Left forelimb (tissue), 1 donor: ENCODE measurements around the gene SVEP1.
A peak's percentile ranks its signal among the peaks of the same experiment; 100 is the strongest.
"Not testable (repeated sequence)": the region's sequence is repeated elsewhere in the genome, so short reads cannot be mapped to it uniquely, and the experiment has no call there.

ENCODE experiments used
- DNase-seq: peaks from one replicate; pipeline ENCODE4 v3.0.0-alpha.2; 2018; ENCODE audit warnings: low spot score

The SVEP1 gene

DNA sequence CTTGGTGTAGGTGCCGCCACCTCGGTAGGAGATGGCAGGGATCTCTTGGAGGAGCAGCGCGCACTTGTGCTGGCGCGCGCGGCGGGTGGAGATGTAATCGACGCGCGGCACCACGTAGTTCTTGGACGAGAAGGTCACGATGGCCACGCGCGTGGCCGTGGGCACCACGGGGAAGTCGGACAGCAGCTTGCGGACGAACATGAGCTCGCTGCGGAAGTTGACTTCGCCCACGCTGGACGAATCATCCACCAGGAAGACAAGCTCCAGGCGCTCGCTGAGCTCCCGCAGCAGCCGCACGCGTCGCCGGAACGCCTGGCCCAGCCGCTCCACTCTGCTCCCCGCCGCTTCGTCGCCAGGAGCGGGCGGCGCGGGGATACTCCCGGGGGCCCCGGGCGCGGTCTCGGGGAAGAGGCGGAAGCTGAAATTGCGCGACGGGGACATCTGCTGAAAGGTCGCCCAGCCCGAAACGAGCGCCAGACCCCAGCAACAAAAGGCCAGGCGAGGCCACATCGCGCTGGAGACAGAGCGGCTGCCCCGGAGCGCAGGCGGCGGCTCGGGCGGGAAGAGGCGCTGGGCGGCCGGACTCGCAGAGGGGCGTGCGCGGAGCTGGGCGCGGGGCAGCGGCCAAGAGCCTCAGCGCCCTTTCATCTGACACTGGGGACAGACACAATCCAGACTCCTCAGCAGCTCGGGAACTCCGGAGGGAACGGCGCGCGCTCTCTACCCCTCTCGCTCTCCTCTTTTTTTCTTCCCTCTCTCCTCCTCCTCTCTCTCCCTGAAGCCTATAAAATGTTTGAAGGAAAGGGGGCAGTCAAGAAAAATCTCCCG is at the start of gene SVEP1:
Gene SVEP1 (minus strand): TSS at position 708 of the 828 bp plus-strand sequence. CDS start 198 bp downstream, at position 510.
- peak; percentile 85 for DNase-seq

DNA sequence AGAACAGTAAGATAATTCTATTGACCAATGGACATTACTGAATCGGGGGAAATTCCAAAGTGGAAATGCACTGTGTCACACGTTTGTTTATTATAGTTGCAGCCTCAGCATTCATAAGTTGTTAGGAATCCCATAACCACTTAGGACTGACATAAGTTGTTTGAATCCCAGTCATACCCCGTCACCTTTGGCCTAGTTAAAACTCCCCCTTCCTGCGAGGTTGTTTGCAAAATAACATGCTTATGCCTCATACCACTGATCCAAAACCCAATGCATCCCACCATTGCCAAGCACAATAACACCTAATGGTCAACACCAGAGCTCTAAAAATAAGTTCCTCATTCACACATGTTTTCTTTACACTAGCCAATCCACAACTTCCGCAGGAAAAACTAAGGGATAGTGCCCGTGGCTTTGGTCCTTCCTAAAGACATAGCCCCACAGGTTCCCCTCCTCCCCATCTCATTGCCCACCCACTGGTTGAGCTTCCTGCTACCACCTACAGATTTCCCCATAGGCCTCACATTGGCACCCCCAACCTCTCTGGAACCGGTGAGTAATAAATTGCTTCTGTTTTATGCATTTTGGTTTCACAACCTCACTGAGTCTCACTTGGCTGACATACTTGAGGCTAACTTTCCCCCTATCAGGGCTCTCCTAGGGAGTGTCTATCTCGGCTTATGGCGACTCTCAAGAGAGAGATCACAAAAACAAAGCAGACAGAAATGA is 46.7 kb upstream of the SVEP1 start:
- no peak for DNase-seq

DNA sequence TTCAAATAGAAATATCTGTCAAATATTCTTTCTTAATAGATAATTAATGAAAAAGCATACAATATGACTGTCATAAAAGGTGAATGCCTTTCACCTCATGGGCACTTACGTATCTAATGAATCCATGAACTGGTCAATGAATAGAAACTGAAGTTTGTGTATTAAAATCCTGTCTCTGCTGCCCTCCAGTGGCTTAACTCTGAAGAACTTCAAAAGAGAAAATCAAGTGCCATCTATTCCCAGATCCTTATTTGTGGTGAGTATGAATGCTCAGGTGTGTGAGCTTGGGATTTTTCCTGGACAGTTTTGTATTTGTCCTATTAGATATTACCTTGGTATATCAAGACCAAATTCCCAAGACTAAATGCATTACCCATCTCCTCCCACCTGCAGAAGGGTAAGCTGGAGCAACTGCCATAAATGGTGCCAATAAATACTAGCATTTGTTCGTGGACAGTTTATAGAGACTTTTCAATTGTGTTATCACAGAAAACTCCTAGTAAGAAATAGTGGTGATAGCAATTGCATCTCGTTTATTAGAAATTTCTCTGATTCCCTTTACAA is 44.0 kb upstream of the SVEP1 start:
- DNase-seq, result no peak

DNA sequence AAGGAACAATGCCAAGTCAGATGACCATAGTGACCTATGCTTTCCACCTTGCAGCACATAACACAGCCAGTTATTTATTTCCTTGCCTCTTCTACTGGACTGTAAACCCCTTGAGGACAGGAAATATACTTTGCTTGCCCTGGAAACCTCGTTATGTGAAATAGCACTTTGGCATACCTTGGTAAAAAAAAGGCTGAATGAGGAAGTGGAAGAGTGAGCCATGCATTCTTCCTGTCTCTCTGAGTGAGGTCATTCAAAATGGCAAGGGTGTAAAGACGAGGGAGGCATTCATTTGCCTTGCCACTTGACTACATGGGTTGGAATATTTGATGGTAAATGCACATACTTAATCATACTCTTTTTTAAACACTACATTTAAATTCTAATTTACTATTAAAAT is 42.8 kb upstream of the SVEP1 start:
- no peak for DNase-seq

DNA sequence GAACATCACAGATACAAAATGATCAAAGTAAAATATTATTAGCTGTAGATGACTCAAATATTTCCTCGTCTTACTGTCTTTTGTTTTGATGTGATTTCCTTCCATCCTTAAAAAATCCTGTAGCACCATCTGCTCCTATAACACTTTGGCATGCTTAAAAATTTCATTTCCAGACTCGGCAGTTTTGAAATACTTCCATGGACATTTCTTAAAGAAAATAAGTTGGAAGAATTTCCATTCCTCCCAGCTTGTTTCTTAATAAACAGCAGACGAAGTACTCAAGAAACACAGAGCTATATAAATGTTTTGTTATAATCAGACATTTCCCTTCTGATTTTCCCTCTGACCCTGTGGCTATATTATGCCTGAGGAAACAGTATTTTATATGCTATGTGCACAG is 41.2 kb upstream of the SVEP1 start:
- DNase-seq, result no peak

DNA sequence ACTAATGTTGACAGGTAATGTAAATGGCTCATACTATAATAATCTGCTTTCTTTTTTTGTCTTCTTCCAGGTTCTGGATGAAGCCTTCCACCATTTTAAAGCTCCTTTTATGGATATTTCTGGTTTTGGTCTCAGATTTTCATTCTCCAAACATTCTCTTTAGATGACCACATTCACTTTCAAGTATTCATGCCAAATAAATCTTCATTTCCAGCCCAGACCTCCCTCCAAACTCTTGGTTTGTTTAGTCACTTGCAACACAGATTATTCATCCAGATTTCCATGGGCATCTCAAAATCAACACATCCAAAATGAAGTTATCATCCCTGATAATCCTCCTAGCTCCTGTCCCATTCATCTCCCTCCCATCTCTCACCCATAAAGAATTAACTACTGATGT is 40.3 kb upstream of the SVEP1 start:
- DNase-seq, result no peak

DNA sequence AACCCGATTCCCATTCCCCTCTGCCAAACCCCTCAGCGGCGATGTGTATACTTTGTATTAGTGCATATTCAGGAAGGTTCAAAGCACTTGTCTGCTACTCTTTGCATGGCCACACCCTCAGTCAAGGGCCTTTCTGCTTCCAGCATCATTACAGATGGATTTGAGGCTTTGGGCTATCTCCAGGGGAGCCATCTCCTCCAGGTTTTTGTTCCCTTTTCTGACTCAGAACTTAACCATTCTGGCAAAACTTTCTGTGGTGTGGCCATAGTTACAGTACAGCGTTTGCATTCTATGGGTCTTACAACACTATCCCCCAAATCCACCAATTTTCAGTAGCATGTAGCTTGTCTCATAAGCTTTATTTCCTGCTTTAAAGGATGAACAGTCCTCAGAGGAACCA is 36.0 kb upstream of the SVEP1 start:
- DNase-seq, result no peak

DNA sequence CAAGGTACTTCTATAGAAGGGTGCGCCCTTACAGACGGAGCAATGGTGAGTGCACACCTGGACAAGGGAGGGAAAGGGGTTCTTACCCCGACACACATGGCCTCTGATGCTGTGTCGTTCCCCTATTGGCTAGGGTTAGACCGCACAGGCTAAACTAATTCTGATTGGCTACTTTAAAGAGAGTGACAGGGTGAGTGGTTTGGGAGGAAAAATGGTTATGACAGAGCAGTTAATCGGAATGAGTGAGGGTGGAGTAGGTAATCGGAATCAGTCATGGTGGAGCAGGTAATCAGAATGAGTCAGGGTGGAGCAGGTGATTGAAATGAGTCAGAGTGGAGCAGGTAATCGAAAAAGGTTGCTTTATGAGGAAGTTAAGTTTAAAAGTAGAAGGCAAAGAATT is 35.0 kb upstream of the SVEP1 start:
- DNase-seq, result not testable (repeated sequence)

DNA sequence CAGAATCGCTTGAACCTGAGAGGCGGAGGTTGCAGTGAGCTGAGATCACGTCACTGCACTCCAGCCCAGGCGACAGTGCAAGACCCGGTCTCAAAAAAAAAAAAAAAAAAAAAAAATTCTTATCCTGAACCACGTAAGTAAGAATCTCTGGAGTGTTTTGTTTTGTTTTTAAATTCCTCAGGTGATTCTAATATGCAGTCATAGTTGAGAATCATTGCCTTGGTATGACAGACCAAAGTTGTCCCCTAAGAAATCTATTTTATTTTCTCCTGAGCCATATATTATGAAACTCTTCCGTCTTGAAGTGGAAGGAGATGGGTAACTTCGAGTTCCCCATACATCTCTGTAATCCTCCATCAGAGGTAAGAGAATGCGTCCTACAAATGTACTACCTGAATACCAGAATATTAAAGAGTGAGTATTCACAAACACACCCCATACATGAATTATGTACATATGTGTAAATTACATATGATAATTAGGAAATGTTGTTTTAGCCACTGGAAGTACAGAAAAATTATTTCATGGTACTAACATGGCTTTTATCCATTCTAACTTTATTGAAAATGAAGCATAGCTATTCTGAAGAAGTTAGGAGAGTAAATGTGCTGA is 26.7 kb upstream of the SVEP1 start:
- DNase-seq, result no peak

DNA sequence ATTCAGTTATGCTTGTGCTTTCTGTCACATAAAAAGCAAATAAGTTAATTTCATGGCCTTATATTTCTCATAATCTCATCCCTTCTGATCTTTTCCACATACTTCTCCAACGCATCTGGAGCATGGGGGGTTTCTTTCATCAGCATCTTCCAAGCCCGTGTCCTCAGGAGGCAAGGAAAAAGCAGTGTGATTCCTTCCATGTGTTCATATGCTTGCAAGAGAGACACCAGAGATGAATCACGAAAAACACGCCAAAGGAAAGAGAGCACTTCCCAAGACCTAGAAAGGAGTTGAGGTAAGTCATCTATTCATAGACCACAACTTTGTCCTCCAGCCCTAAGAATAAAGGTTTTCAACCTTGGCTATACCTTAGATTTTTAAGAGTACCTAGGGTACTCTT is 26.0 kb upstream of the SVEP1 start:
- DNase-seq, result no peak

DNA sequence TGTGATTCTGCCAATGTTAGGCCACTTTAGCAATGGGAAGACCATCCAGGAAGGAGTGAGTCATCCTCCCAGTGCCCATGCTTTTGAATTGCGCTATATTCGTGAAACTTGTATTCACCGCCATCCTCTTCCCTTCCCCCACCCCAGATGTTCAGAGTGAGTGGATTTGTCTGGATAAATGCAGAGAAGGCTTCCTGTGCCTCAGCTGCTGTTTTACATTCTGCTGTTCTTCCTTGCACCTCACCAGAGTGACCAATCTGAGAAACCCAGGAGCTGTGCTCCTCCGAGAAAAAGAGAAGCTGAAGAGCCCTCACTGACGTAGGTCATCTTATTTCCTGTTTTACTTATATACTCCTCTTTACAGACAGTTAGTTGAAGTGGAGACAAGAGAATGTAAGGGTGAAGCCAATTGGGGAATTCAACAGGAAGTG is 24.6 kb upstream of the SVEP1 start:
- no peak for DNase-seq

DNA sequence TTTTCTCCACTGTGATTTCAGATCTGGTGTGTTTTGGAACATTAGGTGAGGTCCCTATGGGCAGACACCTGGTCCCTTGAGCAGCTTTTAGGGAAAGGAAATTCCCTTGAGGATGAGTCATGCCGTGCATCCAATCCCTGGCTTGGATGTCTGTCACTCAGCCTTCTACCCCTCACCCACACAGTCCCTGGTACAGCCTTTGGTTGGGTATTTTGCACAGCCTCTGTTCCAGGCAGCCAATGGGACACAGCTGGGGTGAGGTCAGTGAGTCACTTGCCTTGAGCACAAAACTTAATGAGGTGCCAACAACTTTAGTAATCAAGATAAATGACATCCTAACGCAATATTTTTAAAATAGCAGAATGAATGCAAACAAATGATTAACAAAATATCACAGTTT is 22.7 kb upstream of the SVEP1 start:
- no peak for DNase-seq

DNA sequence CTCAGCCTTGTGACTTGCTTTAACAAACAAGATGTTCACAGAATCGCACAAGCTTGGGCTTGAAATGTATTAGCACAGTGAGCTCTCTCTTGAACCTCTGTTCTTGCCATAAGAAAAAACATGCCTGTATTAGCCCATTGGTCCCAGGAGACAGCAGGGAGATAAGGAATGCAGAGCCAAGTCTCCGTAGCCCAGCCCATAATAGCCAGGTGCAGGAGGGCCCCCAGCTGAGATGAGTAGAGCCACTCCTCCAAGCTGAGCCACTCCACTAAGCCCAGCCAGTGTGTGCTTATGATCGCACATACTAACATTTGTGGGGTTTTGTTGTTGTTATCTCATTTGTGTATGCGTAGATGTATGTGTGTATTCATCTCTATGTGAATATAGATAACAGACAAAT is 21.6 kb upstream of the SVEP1 start:
- no peak for DNase-seq

DNA sequence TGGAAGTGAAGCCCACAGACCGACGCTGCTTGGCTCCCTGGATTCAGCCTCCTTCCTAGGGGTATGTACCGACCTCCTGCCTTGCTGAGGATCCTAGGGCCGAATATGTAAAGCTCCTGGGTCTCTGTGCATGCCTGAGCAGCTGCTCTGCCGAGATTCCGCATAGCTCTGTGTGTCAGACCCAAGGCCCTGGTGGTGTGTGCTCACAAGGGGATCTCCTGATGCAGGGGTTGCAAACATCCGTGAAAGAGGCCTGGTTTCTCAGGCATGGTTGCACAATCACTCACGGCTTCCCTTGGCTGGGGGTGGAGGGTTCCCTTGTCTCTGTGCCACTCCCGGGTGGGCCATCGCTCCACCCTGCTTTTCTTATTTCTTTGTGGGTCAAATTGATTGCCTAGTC is 19.9 kb upstream of the SVEP1 start:
- DNase-seq, result no peak

DNA sequence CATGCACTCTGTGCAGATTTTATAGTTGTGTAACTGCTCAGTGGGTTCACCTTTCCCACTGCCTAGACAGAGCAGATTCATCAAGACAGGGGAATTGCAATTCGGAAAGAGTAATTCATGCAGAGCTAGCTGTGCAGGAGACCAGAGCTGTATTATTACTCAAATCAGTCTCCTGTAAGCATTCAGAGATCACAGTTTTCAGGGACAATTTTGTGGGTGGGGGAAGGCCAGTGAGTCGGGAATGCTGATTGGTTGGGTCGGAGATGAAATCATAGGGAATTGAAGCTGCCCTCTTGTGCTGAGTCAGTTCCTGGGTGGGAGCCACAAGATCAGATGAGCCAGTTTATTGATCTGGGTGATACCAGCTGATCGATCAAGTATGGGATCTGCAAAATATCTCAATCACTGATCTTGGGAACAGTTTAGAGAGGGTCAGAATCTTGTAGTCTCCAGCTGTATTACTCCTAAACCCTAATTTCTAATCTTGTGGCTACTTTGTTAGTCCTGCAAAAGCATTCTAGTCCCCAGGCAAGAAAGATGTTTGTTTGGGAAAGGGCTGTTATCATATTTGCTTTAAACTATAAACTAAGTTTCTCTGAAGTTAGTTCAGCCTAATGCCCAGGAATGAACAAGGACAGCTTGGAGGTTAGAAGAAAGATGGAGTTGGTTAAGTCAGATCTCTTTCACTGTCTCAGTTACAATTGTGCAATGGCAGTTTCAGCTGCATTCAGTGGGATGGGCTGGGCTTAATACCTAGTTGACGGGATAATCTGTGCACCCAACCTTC is 12.7 kb upstream of the SVEP1 start:
- no peak for DNase-seq

DNA sequence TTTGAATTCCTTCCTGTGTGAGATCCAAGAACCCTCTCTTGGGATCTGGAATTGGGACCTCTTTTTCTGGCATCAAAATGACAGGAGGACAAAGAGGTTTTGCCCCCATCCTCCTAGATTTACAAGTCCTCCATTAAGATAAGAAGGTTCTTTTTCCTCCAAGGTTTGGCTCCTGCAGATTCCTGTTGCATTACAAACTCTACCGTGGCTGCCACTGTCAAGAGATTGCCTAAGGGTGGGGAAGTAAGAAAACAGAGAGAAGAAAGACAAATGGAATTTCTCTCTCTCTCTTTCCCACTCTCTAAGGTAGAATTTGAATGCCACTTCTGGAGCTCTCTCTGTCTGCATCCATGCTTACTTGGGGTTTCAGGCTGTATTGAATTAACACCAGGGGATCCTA is 12.0 kb upstream of the SVEP1 start:
- DNase-seq, result no peak

DNA sequence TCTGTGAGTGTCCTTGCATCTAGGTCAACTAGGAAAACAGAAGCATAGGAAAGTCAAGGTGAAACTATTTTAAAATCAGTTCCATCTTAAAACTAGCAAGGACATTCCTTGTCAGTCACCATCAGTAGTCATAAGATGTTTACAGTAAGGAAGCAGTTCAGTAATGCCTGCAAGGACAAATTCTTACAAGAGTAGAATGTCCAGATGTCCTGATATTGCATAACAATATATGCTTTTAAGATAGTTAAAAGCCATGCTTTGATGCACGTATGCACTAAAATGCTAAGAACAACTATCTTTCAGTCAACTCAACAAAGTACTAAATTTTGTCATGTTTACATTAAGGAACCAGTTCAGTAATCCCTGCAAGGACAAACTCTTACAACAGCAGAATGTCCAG is 11.3 kb upstream of the SVEP1 start:
- no peak for DNase-seq

DNA sequence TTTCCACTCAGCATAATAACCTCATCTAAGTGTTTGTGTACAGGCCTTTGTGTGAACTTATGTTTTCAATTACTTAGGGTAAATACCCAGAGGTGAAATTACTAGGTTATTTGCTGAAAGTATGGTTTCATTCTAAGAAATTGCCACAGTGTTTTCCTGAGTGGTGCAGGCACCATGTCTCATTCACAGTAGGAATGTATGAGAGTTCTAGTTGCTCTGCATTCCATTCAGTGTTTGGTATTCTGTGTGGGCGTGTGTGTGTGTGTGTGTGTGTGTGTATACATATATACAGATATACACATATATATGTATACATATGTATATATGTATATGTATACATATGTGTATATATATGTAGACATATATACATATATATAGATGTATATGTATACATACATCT is 8.8 kb upstream of the SVEP1 start:
- DNase-seq, result no peak

DNA sequence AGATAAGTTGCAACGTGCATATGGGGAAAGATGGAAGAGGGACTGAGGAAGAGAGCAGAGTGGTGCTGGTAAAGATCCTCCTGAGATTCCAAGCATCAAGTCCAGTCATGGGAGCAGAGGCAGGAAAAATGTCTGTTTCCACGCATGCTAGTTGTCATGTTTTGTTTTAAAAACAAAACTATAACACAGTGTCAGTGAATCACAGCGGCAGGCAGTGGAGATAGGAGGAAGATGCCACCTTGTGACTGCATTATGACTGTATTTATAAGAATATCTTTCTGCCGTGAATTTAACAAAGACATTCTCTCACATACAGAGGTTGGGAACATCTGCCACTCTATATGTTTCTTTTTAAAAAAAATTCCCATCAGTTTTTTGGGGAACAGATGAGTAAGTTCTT is 3.7 kb upstream of the SVEP1 start:
- DNase-seq, result no peak

DNA sequence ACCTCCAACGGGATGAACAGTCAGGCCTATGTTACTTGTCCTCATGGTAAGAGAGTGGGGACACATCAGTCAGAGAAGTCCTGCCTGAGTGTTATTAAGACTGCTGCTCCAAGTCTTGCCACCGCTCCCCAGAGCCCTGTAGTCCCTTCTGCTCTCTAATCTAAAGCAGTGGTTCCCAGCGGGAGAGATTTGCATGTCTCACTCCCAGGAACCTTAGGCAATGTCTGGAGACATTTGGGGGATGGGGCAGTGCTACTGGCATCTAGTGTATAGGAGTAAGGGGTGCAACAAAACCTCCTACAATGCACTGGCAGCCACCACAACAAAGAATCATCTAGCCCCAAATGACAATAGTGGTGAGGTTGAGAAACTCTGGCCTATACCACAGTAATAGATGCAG is 2.6 kb upstream of the SVEP1 start:
- no peak for DNase-seq

DNA sequence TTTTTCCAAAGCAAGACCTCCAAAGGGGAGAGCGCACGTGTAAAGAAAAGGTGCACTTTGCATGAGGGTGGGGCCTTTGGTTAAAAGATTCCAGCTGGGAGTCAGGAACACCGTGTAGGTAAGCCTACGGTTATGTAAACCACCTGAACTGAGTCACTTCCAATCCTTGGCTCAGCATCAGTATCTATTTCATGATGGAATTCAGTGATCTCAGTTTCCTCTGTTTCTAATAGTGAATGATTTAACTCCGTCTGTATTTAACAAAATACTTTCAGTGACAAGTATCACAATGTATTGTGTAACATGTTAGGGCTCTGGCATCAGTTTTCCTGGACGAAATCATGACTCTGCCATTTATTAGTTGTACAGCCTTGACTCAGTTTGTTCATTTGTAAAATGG is 1.3 kb upstream of the SVEP1 start:
- no peak for DNase-seq

DNA sequence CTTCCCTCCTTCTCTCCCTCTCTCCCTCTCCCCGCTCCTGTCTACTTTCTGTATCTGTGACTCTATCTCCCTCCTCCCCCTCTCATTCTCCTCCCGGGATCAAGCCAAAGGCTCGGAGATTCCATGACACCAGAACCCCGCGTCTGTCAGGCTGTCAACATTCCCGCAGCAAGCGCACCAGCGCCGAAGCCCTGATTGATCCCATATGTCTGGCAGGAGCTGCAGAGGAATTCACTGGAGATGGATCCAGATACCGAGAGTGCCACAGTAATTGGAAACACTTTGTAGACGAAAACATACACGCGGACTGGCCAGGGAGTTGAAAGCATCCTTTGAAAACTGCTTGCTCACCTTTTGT is 300 bp upstream of the SVEP1 start:
- no peak for DNase-seq
